Large intestine (tissue), 12 donors: ENCODE data around the gene SLC5A12. TPM values are rescaled to one million over a fixed set of nuclear protein-coding genes. Genes with fewer than 3 reads are reported as not detected.

Experiments
- DNase-seq, 2 donors: peaks; one replicate each; pipeline versions ENCODE4 v3.0.0 to v3.0.0-alpha.2; 2013
- H3K27ac ChIP-seq: one replicate; pipeline ENCODE4 v1.5.1; 2013; ENCODE audit warnings: low read length
- H3K27me3 ChIP-seq: 2 replicates; pipeline ENCODE4 v1.6.1; 2013; ENCODE audit warnings: low read length; ENCODE audit not compliant: control insufficient read depth, insufficient read depth
- H3K36me3 ChIP-seq: 2 replicates; pipeline ENCODE4 v1.6.1; 2013; ENCODE audit warnings: low read length; ENCODE audit not compliant: control insufficient read depth, insufficient read depth
- H3K4me1 ChIP-seq: one replicate; pipeline ENCODE4 v1.6.1; 2013; ENCODE audit warnings: low read length; ENCODE audit not compliant: control insufficient read depth, insufficient read depth
- H3K4me3 ChIP-seq: one replicate; pipeline ENCODE4 v1.5.1; 2013; ENCODE audit warnings: low read length
- H3K9me3 ChIP-seq: one replicate; pipeline ENCODE4 v1.6.1; 2013; ENCODE audit warnings: mild to moderate bottlenecking, low read depth, low read length, moderate library complexity; ENCODE audit not compliant: control insufficient read depth
- WGBS: methylation state at CpG from one replicate; pipeline ENCODE4 v1.1.5; 2013; ENCODE audit warnings: low lambda C conversion rate; ENCODE audit not compliant: insufficient coverage; 5-methylcytosine and 5-hydroxymethylcytosine counted together
- long read RNA-seq, 11 donors: transcript quantifications; one replicate each; lab custom pipeline, GENCODE V29; 2026
- polyA plus RNA-seq: library from polyadenylated mRNA; unstranded; fragments of 120-200 nt; gene quantifications from one replicate; pipeline ENCODE4 v1.2.1, GENCODE V29; 2013

Gene SLC5A12, protein sequence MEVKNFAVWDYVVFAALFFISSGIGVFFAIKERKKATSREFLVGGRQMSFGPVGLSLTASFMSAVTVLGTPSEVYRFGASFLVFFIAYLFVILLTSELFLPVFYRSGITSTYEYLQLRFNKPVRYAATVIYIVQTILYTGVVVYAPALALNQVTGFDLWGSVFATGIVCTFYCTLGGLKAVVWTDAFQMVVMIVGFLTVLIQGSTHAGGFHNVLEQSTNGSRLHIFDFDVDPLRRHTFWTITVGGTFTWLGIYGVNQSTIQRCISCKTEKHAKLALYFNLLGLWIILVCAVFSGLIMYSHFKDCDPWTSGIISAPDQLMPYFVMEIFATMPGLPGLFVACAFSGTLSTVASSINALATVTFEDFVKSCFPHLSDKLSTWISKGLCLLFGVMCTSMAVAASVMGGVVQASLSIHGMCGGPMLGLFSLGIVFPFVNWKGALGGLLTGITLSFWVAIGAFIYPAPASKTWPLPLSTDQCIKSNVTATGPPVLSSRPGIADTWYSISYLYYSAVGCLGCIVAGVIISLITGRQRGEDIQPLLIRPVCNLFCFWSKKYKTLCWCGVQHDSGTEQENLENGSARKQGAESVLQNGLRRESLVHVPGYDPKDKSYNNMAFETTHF
- polyA plus RNA-seq: 205 TPM
- long read RNA-seq, donor 1, full-length matches to known transcripts: 19 of 53 reads
- long read RNA-seq, donor 1, partial matches to known transcripts: 34 of 53 reads
- long read RNA-seq, donor 1, other reads (novel, unspliced or antisense): 0 of 53 reads
- long read RNA-seq, donor 2, full-length matches to known transcripts: 31 of 121 reads
- long read RNA-seq, donor 2, partial matches to known transcripts: 90 of 121 reads
- long read RNA-seq, donor 2, other reads (novel, unspliced or antisense): 0 of 121 reads
- long read RNA-seq, donor 3: 0 reads
- long read RNA-seq, donor 4, full-length matches to known transcripts: 2 of 2 reads
- long read RNA-seq, donor 4, partial matches to known transcripts: 0 of 2 reads
- long read RNA-seq, donor 4, other reads (novel, unspliced or antisense): 0 of 2 reads
- long read RNA-seq, donor 5, full-length matches to known transcripts: 4 of 10 reads
- long read RNA-seq, donor 5, partial matches to known transcripts: 6 of 10 reads
- long read RNA-seq, donor 5, other reads (novel, unspliced or antisense): 0 of 10 reads
- long read RNA-seq, donor 6, full-length matches to known transcripts: 30 of 46 reads
- long read RNA-seq, donor 6, partial matches to known transcripts: 16 of 46 reads
- long read RNA-seq, donor 6, other reads (novel, unspliced or antisense): 0 of 46 reads
- long read RNA-seq, donor 7, full-length matches to known transcripts: 3 of 8 reads
- long read RNA-seq, donor 7, partial matches to known transcripts: 5 of 8 reads
- long read RNA-seq, donor 7, other reads (novel, unspliced or antisense): 0 of 8 reads
- long read RNA-seq, donor 8, full-length matches to known transcripts: 21 of 43 reads
- long read RNA-seq, donor 8, partial matches to known transcripts: 22 of 43 reads
- long read RNA-seq, donor 8, other reads (novel, unspliced or antisense): 0 of 43 reads
- long read RNA-seq, donor 9, full-length matches to known transcripts: 16 of 39 reads
- long read RNA-seq, donor 9, partial matches to known transcripts: 23 of 39 reads
- long read RNA-seq, donor 9, other reads (novel, unspliced or antisense): 0 of 39 reads
- long read RNA-seq, donor 10, full-length matches to known transcripts: 28 of 62 reads
- long read RNA-seq, donor 10, partial matches to known transcripts: 34 of 62 reads
- long read RNA-seq, donor 10, other reads (novel, unspliced or antisense): 0 of 62 reads
- long read RNA-seq, donor 11, full-length matches to known transcripts: 26 of 34 reads
- long read RNA-seq, donor 11, partial matches to known transcripts: 8 of 34 reads
- long read RNA-seq, donor 11, other reads (novel, unspliced or antisense): 0 of 34 reads

DNA sequence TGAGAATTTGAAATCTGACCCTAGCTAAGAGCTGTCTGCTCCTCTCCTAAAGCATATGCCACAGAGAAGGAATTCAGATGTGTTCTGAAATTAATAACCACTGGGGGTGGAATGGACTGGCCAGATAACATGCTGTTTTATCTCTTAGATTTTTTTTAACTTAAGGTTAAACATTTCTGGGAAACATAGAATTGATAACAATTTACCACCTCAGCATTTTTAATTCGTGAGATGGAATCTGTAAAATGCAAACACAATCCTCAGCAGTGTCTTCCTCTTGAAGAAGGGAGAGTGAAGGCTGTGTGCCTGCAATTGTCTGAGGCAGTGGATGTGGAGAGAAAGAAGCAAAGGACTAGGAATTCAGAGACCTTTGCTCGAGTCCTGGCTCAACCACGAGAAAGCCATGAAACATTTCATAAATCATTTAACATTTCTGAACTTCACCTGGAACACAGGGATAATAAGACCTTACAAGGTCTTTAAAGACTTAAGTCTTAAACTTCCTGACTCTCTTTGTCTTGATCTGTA, at the start of gene SLC5A12:
Gene SLC5A12, minus strand, starts transcription at position 113 of the 528 bp plus-strand sequence. CDS start 346 bp downstream, outside the sequence.
- DNase-seq: peak; percentile 79 to 91

DNA sequence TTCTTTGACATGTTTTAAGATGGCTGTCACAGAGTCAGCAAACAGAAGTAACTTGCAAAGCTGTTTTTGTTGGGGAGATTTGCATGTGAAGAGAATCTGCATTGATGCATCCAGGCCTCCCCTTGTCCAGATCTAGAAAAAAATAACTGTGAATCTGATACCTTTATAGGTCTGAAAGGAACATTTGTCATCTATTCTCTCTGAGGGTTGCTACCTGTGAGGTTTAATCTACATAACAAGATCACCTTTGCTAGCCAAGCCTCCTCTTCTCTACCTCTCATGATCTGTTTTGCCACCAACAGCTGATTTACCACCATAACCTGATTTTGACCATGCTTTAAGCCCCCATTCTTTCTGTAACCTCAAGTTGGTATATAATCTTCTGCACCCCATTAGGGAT, 47.2 kb upstream of the SLC5A12 start:
- Histone ChIP-seq H3K27ac (no peak overlapping the region), H3K9me3 (no peaks in the 10 kb centered on the region), H3K27me3 (no peaks in the 10 kb centered on the region), H3K4me1 (no peaks in the 10 kb centered on the region), H3K4me3 (no peak overlapping the region), H3K36me3 (no peaks in the 10 kb centered on the region)
- no peak for DNase-seq

More for the DNA sequence above, at the start of gene SLC5A12:
- H3K27me3 ChIP-seq: no peaks in the 10 kb centered on the region
- H3K4me3 ChIP-seq: peak within 1 kb of the TSS; percentile 59
- WGBS: no CpG with 5 or more reads among the region's 3 CpGs
- H3K4me1 ChIP-seq: peaks cover 9% of the 10 kb centered on the region
- H3K36me3 ChIP-seq: no peaks in the 10 kb centered on the region
- H3K27ac ChIP-seq: peak within 1 kb of the TSS; percentile 93
- peaks cover 2% of the 10 kb centered on the region for H3K9me3 ChIP-seq

GRCh38 chr11:26767060-26767459, 45.2 kb upstream of the SLC5A12 start:
- Histone ChIP-seq H3K4me1 (no peaks in the 10 kb centered on the region), H3K9me3 (no peaks in the 10 kb centered on the region), H3K36me3 (no peaks in the 10 kb centered on the region), H3K27me3 (no peaks in the 10 kb centered on the region), H3K27ac (no peak overlapping the region), H3K4me3 (no peak overlapping the region)
- no CpG with 5 or more reads among the region's 2 CpGs for WGBS
- no peak for DNase-seq

DNA sequence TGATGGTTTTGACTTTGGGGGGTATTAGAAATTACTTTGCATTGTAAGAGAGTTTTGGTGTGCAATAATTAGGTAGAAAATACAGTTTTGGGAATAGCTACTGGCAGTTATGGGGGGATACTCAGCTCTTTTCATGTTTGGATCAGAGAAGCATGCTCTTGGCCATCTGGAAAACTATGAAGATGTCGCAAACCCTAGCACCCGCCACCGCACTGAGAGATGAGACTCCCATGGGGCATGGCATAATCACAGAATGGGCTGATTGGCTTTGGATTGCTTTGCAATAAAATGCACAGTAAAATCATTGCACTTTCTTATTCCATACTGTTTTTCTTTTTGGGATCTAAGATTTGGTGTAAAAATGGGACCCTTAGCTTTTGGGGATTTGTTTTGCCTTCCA, 43.5 kb upstream of the SLC5A12 start:
- DNase-seq: no peak
- Histone ChIP-seq H3K27ac (no peak overlapping the region), H3K36me3 (no peaks in the 10 kb centered on the region), H3K27me3 (no peaks in the 10 kb centered on the region), H3K9me3 (no peaks in the 10 kb centered on the region), H3K4me3 (no peak overlapping the region), H3K4me1 (no peaks in the 10 kb centered on the region)
- WGBS: no CpG with 5 or more reads among the region's 3 CpGs

GRCh38 chr11:26764825-26765224, 43.0 kb upstream of the SLC5A12 start:
- DNase-seq: no peak
- H3K27me3 ChIP-seq: no peaks in the 10 kb centered on the region
- no peak overlapping the region for H3K4me3 ChIP-seq
- no peaks in the 10 kb centered on the region for H3K36me3 ChIP-seq
- 20% methylated on average over 1 of the region's 3 CpGs for WGBS
- H3K4me1 ChIP-seq: no peaks in the 10 kb centered on the region
- no peak overlapping the region for H3K27ac ChIP-seq
- no peaks in the 10 kb centered on the region for H3K9me3 ChIP-seq

DNA sequence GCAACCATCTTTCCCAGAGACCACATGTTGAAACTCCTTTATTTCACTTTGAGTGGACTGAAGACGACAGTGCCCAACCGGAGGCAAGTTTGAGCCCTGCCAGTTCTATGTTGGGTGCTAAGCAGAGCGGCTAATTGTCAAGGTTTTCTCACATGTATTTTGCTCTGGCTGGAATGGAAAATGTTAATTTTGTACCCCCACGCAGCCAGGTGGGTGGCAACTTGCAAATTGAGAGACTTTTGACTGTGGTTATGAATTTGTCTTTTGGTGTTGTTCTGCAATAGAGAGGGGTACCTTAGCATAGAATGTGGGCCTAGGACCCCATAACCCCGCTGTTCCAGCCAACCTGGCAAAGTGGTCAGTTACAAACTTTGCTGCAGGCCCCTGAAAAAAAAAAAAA, 42.5 kb upstream of the SLC5A12 start:
- WGBS: no CpG with 5 or more reads among the region's 5 CpGs
- no peaks in the 10 kb centered on the region for H3K36me3 ChIP-seq
- H3K27ac ChIP-seq: no peak overlapping the region
- H3K9me3 ChIP-seq: no peaks in the 10 kb centered on the region
- DNase-seq: no peak
- no peak overlapping the region for H3K4me3 ChIP-seq
- no peaks in the 10 kb centered on the region for H3K27me3 ChIP-seq
- no peaks in the 10 kb centered on the region for H3K4me1 ChIP-seq

DNA sequence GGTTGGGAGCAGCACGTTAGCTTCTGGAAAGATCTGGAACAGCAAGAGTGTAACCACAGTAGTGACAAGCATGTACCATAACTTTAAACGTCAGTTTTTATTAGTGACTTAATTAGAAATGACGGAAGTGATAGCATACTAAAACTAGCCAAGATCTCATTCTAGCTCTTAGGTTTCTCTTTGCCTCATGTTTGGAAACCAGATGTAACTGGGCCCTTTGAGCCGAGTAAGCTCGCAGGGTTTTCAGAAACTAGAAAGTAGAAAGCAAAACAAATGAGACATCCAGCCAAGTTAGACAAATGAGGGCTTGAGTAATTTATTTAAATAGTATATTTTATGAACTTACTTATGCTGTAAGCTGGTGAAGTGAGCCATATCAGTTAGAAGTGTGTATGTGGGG, 40.2 kb upstream of the SLC5A12 start:
- Histone ChIP-seq H3K27me3 (no peaks in the 10 kb centered on the region), H3K9me3 (no peaks in the 10 kb centered on the region), H3K27ac (no peak overlapping the region), H3K4me3 (no peak overlapping the region), H3K36me3 (no peaks in the 10 kb centered on the region), H3K4me1 (no peaks in the 10 kb centered on the region)
- DNase-seq: no peak
- WGBS: no CpG with 5 or more reads among the region's 5 CpGs

GRCh38 chr11:26761361-26761809, 39.5 kb upstream of the SLC5A12 start:
- no peaks in the 10 kb centered on the region for H3K9me3 ChIP-seq
- 69% methylated on average over 2 of the region's 4 CpGs for WGBS
- no peaks in the 10 kb centered on the region for H3K27me3 ChIP-seq
- H3K27ac ChIP-seq: no peak overlapping the region
- no peak overlapping the region for H3K4me3 ChIP-seq
- H3K36me3 ChIP-seq: no peaks in the 10 kb centered on the region
- DNase-seq: no peak
- H3K4me1 ChIP-seq: no peaks in the 10 kb centered on the region

- no CpG with 5 or more reads among the region's 1 CpG for WGBS
- no peaks in the 10 kb centered on the region for H3K9me3 ChIP-seq
- no peaks in the 10 kb centered on the region for H3K27me3 ChIP-seq
- H3K27ac ChIP-seq: no peak overlapping the region
- peaks cover 4% of the 10 kb centered on the region for H3K4me1 ChIP-seq
- no peak for DNase-seq
- no peaks in the 10 kb centered on the region for H3K36me3 ChIP-seq
- H3K4me3 ChIP-seq: no peak overlapping the region
Measured at GRCh38 chr11:26757995-26758394, 36.1 kb upstream of the SLC5A12 start.
